ENCODE data around the gene GCGR. TPM values are rescaled to one million over a fixed set of nuclear protein-coding genes. Genes with fewer than 3 reads are reported as not detected.
A peak's percentile ranks its signal among the peaks of the same experiment; 100 is the strongest.
"Not testable (repeated sequence)": the region's sequence is repeated elsewhere in the genome, so short reads cannot be mapped to it uniquely, and the experiment has no call there.

The GCGR gene
- total RNA-seq, 1 donor from 2014 or later = not detected

DNA sequence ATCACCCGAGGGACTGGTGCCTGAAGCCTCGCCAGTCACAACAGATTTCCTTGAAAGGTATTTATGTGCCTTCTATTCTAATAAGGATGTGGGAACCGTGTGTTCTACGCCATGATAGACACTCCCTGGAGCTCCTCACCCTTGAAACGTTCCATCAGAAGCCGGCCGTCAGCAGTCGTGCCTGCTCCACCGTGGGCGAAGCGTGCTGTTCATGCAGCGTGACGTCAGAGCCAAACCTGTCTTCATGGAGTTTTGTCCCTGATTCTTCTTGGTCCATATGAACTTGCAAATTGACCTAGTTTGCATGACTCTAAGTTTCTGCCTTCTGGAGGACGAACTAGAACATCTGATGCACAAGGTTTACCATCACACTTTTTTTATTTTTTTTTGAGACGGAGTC lies 35.4 kb downstream of the GCGR start:
- Mint-ChIP-seq H3K9me3 (ENCODE audit: unreplicated experiment) (no peaks in the 10 kb centered on the region), H3K27me3 (ENCODE audit: unreplicated experiment) (no peaks in the 10 kb centered on the region), H3K4me1 (ENCODE audit: unreplicated experiment) (no peaks in the 10 kb centered on the region), H3K4me3 (ENCODE audit: unreplicated experiment) (no peak overlapping the region), H3K27ac (ENCODE audit: unreplicated experiment) (no peak overlapping the region), H3K36me3 (ENCODE audit: unreplicated experiment) (no peaks in the 10 kb centered on the region)
- DNase-seq (ENCODE audit: extremely low spot score, unreplicated experiment) = no peak
- TF ChIP-seq, protein P1, sequence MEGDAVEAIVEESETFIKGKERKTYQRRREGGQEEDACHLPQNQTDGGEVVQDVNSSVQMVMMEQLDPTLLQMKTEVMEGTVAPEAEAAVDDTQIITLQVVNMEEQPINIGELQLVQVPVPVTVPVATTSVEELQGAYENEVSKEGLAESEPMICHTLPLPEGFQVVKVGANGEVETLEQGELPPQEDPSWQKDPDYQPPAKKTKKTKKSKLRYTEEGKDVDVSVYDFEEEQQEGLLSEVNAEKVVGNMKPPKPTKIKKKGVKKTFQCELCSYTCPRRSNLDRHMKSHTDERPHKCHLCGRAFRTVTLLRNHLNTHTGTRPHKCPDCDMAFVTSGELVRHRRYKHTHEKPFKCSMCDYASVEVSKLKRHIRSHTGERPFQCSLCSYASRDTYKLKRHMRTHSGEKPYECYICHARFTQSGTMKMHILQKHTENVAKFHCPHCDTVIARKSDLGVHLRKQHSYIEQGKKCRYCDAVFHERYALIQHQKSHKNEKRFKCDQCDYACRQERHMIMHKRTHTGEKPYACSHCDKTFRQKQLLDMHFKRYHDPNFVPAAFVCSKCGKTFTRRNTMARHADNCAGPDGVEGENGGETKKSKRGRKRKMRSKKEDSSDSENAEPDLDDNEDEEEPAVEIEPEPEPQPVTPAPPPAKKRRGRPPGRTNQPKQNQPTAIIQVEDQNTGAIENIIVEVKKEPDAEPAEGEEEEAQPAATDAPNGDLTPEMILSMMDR (IDR thresholded peaks at IDR 0.05) = no peak

DNA sequence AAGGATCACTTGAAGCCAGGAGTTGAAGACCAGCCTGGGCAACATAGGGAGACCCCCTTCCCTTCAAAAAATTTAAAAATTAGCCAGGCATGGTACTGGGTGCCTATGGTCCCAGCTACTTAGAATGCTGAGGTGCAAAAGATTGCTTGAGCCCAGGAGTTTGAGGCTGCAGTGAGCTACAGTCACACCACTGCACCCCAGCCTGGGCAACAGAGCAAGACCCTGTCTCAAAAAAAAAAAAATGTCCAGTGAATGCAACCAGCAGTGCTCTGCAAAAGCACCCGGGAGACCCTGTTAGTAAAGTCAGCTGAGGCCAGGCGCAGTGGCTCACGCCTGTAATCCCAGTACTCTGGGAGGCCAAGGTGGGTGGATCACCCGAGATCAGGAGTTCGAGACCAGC lies 36.1 kb downstream of the GCGR start:
- H3K36me3 Mint-ChIP-seq (ENCODE audit: unreplicated experiment); H3K9me3 Mint-ChIP-seq (ENCODE audit: unreplicated experiment); H3K4me1 Mint-ChIP-seq (ENCODE audit: unreplicated experiment); H3K27ac Mint-ChIP-seq (ENCODE audit: unreplicated experiment); H3K27me3 Mint-ChIP-seq (ENCODE audit: unreplicated experiment); H3K4me3 Mint-ChIP-seq (ENCODE audit: unreplicated experiment); DNase-seq (ENCODE audit: extremely low spot score, unreplicated experiment): not testable (repeated sequence)

DNA sequence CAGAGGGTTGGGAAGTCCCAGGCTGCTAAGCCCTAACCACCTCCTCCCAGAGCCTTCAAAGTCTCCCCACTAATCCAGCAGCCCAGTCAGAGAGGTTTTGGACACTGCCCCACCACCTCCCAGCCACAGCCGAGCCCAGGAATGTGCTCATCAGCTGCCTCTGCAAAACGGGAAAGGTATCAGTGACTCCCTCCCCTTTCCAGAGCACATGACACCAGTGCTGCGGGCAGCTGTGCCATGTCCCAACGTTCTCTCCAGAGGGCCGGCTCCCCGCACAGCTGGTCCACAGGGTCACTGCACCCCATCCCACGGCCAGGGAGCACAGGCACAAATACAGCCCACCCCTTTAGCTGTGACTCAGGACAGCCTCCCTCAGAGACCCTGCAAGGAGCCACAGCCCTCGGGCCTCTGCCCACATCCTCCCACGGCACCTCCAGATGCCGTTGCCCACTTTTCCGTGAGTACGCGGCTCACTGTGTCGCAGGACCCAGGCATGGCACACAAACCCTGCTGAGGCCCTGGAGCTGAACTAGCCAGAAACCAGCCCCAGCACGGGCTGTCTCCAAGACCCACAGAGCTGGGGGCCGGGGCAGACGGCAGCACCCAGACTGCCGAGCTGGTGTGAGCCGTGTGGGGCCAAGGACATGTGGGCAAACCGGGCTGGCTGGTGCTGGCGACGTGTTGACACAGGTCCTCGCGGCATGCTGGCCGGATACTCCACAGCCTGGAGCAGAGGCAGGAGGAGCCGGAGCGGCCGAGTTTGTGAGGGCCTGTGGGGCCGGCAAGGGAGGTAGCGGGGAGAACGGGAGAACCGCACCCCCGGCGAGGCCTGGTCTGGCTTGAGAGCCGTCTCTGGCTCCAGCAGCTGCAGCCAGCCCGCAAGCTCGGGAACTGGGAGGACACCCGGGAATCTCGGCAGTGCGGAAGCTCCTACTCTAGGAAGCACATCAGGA lies 37.2 kb downstream of the GCGR start:
- H3K4me1 Mint-ChIP-seq (ENCODE audit: unreplicated experiment) = no peaks in the 10 kb centered on the region
- peaks cover 13% of the 10 kb centered on the region for H3K36me3 Mint-ChIP-seq (ENCODE audit: unreplicated experiment)
- no peak overlapping the region for H3K4me3 Mint-ChIP-seq (ENCODE audit: unreplicated experiment)
- TF ChIP-seq, protein P1 (IDR thresholded peaks at IDR 0.05) = no peak
- no peak overlapping the region for H3K27ac Mint-ChIP-seq (ENCODE audit: unreplicated experiment)
- H3K27me3 Mint-ChIP-seq (ENCODE audit: unreplicated experiment) = no peaks in the 10 kb centered on the region
- DNase-seq (ENCODE audit: extremely low spot score, unreplicated experiment) = peak; percentile 84
- H3K9me3 Mint-ChIP-seq (ENCODE audit: unreplicated experiment) = no peaks in the 10 kb centered on the region

DNA sequence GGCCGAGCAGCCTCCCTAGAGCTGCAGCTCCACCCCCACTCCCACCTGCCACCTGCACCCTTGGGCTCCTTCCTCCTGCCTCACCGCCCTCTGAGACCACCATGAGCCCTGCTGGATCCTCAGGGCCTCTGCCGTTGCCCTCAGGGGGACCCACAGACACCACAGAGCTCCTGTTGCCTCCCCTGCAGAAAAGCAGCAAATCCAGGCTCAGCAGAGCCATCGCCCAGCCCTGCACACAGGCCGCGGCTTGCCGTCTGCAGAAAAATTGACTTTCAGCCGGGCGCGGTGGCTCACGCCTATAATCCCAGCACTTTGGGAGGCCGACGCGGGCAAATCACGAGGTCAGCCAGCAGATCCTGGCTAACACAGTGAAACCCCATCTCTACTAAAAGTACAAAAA lies 37.9 kb downstream of the GCGR start:
- peak; percentile 80 for DNase-seq (ENCODE audit: extremely low spot score, unreplicated experiment)
- peaks cover 19% of the 10 kb centered on the region for H3K36me3 Mint-ChIP-seq (ENCODE audit: unreplicated experiment)
- no peak overlapping the region for H3K4me3 Mint-ChIP-seq (ENCODE audit: unreplicated experiment)
- no peaks in the 10 kb centered on the region for H3K27me3 Mint-ChIP-seq (ENCODE audit: unreplicated experiment)
- no peaks in the 10 kb centered on the region for H3K4me1 Mint-ChIP-seq (ENCODE audit: unreplicated experiment)
- TF ChIP-seq, protein P1 (IDR thresholded peaks at IDR 0.05) = no peak
- H3K9me3 Mint-ChIP-seq (ENCODE audit: unreplicated experiment) = no peaks in the 10 kb centered on the region
- no peak overlapping the region for H3K27ac Mint-ChIP-seq (ENCODE audit: unreplicated experiment)

DNA sequence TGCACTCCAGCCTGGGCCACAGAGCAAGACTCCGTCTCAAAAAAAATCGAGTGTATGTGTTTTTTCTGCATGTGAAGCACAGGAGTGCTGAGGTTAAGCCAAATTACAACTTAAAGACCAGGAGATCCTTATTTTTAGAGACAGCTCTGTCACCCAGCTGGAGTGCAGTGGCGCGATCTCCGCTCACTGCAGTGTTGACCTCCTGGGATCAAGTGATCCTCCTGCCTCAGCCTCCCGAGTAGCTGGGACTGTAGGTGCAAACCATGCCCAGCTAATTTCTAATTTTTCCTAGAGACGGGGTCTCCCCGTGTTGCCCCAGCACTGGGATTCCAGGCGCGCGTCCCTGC lies 38.4 kb downstream of the GCGR start:
- TF ChIP-seq, protein P1 (IDR thresholded peaks at IDR 0.05) = no peak
- Mint-ChIP-seq H3K4me3 (ENCODE audit: unreplicated experiment) (no peak overlapping the region), H3K27ac (ENCODE audit: unreplicated experiment) (no peak overlapping the region), H3K4me1 (ENCODE audit: unreplicated experiment) (no peaks in the 10 kb centered on the region), H3K9me3 (ENCODE audit: unreplicated experiment) (no peaks in the 10 kb centered on the region), H3K36me3 (ENCODE audit: unreplicated experiment) (peaks cover 22% of the 10 kb centered on the region), H3K27me3 (ENCODE audit: unreplicated experiment) (no peaks in the 10 kb centered on the region)
- no peak for DNase-seq (ENCODE audit: extremely low spot score, unreplicated experiment)
